HG03135 (cell line): ENCODE data around the gene PRKAG2.

ENCODE experiments used
- ATAC-seq: cut with Tn5 transposase; IDR thresholded peaks from one replicate; pipeline ENCODE4 v1.9.1; 2021; ENCODE audit warnings: mild to moderate bottlenecking, moderate library complexity; ENCODE audit not compliant: unreplicated experiment

The PRKAG2 gene

GRCh38 chr7:151686016-151686766 is 190.7 kb downstream of the PRKAG2 start:
- no peak for ATAC-seq

GRCh38 chr7:151684408-151685175 is 192.3 kb downstream of the PRKAG2 start:
- ATAC-seq, result no peak

GRCh38 chr7:151683615-151684407 is 193.1 kb downstream of the PRKAG2 start:
- no peak for ATAC-seq

GRCh38 chr7:151682831-151683614 is 193.9 kb downstream of the PRKAG2 start:
- no peak for ATAC-seq

- ATAC-seq, result no peak
Measured at GRCh38 chr7:151681726-151682125, 195.2 kb downstream of the PRKAG2 start.

- ATAC-seq, result no peak
Measured at GRCh38 chr7:151680810-151681209, 196.1 kb downstream of the PRKAG2 start.

GRCh38 chr7:151679881-151680612 is 196.9 kb downstream of the PRKAG2 start:
- no peak for ATAC-seq

- ATAC-seq, result no peak
Measured at GRCh38 chr7:151679071-151679708, 197.7 kb downstream of the PRKAG2 start.

GRCh38 chr7:151678227-151678604 is 198.7 kb downstream of the PRKAG2 start:
- ATAC-seq, result no peak

- ATAC-seq, result no peak
Measured at GRCh38 chr7:151677581-151678226, 199.2 kb downstream of the PRKAG2 start.

GRCh38 chr7:151676759-151677158 is 200.2 kb downstream of the PRKAG2 start:
- ATAC-seq, result no peak

GRCh38 chr7:151675196-151675920 is 201.6 kb downstream of the PRKAG2 start:
- ATAC-seq, result no peak

GRCh38 chr7:151674161-151674920 is 202.6 kb downstream of the PRKAG2 start:
- no peak for ATAC-seq

GRCh38 chr7:151673216-151673615 is 203.7 kb downstream of the PRKAG2 start:
- no peak for ATAC-seq

GRCh38 chr7:151672716-151673115 is 204.2 kb downstream of the PRKAG2 start:
- no peak for ATAC-seq

GRCh38 chr7:151671514-151671913 is 205.4 kb downstream of the PRKAG2 start:
- no peak for ATAC-seq

GRCh38 chr7:151669762-151670161 is 207.2 kb downstream of the PRKAG2 start:
- ATAC-seq, result no peak

GRCh38 chr7:151666886-151667285 is 210.0 kb downstream of the PRKAG2 start:
- no peak for ATAC-seq
